ENCODE results near the gene DAP.

The DAP gene

DNA sequence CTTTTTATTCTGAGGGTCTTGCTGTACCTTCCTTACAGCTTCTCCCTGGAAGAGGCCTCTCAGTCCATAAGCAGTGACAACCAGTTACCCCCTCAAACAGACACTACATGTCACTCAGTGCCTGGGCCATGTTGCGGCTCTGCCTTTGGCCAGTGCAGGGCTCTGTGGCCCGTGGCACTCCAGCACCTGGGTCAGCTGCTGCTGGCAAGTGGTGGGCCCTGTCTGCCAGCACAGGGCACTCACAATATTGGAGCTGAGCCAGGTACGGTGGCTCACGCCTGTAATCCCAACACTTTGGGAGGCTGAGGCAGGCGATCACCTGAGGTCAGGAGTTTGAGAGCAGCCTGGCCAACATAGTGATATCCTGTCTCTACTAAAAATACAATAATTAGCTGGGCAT lies 24.2 kb downstream of the DAP start:
- H3K27me3 ChIP-seq: no peaks in the 10 kb centered on the region
- peaks cover 7 to 10% (median 10%) of the 10 kb centered on the region in 3 donors for H3K36me3 ChIP-seq
- intact Hi-C loops (cut with DNase I; ENCODE audit: low total_unique reads): no loop called here
- no peaks in the 10 kb centered on the region for H3K9me3 ChIP-seq
- TF ChIP-seq, protein P1, sequence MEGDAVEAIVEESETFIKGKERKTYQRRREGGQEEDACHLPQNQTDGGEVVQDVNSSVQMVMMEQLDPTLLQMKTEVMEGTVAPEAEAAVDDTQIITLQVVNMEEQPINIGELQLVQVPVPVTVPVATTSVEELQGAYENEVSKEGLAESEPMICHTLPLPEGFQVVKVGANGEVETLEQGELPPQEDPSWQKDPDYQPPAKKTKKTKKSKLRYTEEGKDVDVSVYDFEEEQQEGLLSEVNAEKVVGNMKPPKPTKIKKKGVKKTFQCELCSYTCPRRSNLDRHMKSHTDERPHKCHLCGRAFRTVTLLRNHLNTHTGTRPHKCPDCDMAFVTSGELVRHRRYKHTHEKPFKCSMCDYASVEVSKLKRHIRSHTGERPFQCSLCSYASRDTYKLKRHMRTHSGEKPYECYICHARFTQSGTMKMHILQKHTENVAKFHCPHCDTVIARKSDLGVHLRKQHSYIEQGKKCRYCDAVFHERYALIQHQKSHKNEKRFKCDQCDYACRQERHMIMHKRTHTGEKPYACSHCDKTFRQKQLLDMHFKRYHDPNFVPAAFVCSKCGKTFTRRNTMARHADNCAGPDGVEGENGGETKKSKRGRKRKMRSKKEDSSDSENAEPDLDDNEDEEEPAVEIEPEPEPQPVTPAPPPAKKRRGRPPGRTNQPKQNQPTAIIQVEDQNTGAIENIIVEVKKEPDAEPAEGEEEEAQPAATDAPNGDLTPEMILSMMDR (IDR thresholded peaks at IDR 0.05): no peak
- peaks cover 0 to 9% (median 3%) of the 10 kb centered on the region in 4 donors for H3K4me1 ChIP-seq
- no peak overlapping the region for H3K27ac ChIP-seq
- DNase-seq: no peak
- H3K4me3 ChIP-seq: no peak overlapping the region

DNA sequence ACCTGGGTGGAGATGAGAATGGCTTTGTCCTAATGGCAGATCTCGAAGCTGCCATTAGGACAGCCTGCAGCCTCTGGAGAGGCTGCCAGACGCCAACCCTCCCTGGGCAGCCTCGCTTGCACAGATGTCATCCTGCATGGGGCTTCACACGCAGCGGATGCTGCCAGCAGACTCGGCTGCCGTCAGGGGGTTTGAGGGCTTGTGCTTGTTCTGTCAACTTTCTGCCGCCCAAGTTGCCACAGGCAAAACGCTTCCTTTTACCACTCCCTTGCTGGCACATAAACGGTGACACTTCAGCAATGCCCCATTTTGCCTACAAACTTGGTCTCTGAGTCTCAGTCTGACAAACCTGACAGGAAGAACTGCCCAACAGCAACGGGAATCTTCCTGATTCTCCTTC lies 24.7 kb downstream of the DAP start:
- Histone ChIP-seq H3K9me3 (no peaks in the 10 kb centered on the region), H3K27ac (no peak overlapping the region), H3K4me3 (no peak overlapping the region), H3K27me3 (no peaks in the 10 kb centered on the region), H3K36me3 (peaks cover 7 to 12% (median 10%) of the 10 kb centered on the region in 3 donors), H3K4me1 (peaks cover 0 to 9% (median 3%) of the 10 kb centered on the region in 4 donors)
- DNase-seq: no peak
- intact Hi-C loops (cut with DNase I; ENCODE audit: low total_unique reads): no loop called here
- TF ChIP-seq, protein P1 (IDR thresholded peaks at IDR 0.05): no peak

DNA sequence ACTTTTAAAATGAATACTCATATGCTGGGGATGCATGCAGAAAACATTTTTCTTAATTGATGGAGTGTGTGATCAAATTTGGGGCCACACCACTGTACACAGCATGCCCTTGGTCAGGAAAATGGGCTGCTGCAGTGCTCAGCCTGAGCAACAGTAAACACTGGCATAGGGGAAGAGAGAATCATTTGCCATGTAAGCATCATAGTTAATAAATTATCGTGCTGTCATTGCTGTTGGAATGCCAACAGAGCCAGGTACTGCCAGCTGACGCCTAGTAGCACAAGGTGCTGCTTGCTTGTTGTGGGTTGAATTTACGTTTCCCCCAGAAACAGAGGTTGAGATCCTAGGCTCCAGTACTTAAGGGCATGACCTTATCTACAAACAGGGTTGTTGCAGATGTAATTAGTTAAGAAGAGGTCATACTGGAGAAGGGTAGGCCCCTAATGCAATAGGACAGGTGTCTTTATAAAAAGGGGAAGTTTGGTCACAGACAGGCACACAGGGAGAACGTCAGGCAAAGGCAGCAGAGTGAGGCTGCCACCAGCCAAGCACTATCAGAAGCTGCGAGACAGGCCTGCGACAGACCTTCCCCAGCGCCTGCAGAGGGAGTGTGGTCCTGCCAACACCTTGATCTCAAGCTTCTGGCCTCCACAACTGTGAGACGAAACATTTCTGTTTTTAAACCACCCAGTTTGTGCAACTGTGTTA lies 25.3 kb downstream of the DAP start:
- Histone ChIP-seq H3K4me3 (no peak overlapping the region), H3K36me3 (peaks cover under 1 to 6% (median 5%) of the 10 kb centered on the region in 3 donors), H3K27ac (no peak overlapping the region), H3K27me3 (no peaks in the 10 kb centered on the region), H3K9me3 (no peaks in the 10 kb centered on the region), H3K4me1 (peaks cover 0 to 9% (median 3%) of the 10 kb centered on the region in 4 donors)
- no peak for DNase-seq
- intact Hi-C loops (cut with DNase I; ENCODE audit: low total_unique reads): no loop called here
- TF ChIP-seq, protein P1 (IDR thresholded peaks at IDR 0.05): no peak

DNA sequence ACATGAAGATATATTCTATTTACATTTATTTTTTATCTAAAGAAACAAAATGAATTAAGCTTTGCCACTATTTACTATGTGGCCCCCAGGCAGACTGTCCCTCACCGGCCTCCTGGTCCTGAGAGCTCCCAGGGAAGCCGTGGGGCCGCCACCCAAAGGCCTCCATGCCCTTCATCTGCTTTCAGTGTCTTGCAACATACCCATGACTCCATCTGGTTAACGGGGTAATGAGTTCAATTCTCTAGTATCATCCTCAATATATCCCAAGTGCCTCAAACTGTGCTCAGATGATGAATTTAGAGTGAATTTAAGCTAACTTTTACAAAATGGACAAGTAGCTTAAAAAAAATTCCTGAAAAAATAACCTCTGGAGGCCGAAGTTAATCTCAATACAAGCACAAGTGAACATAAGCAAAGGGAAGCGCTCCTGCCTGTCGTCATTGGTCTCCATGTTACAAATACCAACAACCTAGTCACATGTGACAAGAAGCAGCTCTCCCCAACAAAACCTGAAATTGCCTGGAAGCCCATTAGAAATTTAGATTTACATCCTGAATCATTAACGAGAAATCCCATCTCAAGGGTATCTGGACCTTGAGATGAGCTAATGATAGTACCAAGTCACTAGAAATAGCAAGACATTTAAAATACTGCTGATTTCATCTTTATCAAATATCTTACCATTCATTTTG lies 26.1 kb downstream of the DAP start:
- peaks cover 0 to 5% (median 4%) of the 10 kb centered on the region in 3 donors for H3K36me3 ChIP-seq
- no peak overlapping the region for H3K27ac ChIP-seq
- H3K4me3 ChIP-seq: no peak overlapping the region
- H3K9me3 ChIP-seq: no peaks in the 10 kb centered on the region
- no peaks in the 10 kb centered on the region for H3K27me3 ChIP-seq
- no peak for DNase-seq
- intact Hi-C loops (cut with DNase I; ENCODE audit: low total_unique reads): no loop called here
- peaks cover 0 to 9% (median 3%) of the 10 kb centered on the region in 4 donors for H3K4me1 ChIP-seq
- TF ChIP-seq, protein P1 (IDR thresholded peaks at IDR 0.05): no peak

DNA sequence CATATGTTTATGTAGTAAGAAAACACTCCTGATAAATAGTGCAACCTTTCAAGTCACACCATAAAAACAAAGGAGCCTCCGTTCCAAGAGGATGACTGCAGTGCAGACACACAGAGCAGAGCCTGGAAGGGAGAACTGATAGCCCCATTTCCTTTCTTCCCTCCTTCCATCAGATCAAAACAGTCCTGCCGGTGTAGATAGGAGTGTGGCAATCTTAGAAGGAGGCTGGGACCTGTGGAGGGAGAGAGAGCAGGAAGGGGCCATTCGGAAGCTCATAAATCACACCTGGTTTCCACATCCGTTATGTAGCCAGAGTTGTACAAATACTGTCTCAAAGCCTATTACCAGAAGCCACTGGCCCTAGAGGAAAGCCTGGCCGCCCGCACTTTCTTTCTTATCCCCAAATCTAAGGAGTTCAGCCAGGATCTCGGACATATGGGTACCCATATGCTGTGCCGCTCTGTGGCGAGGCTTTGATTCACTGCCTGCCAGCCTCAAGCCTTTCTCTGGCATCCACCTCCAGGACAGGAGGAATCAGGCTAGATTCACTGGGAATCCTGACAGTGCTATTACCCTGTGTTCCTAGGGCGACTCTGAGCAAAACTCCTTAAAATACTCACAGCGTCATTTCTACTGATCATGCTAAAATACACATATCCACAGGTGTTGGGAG lies 26.9 kb downstream of the DAP start:
- Histone ChIP-seq H3K4me3 (no peak overlapping the region), H3K4me1 (peaks cover 0 to 9% (median 3%) of the 10 kb centered on the region in 4 donors), H3K36me3 (peaks cover 0 to 4% (median 0%) of the 10 kb centered on the region in 3 donors), H3K27me3 (no peaks in the 10 kb centered on the region), H3K9me3 (no peaks in the 10 kb centered on the region), H3K27ac (no peak overlapping the region)
- intact Hi-C loops (cut with DNase I; ENCODE audit: low total_unique reads): no loop called here
- TF ChIP-seq, protein P1 (IDR thresholded peaks at IDR 0.05): no peak
- no peak for DNase-seq

Measured in tibial artery (tissue), 4 donors.